RPMI8226 (cell line): Measurements from ENCODE around the gene EXOSC1.
"Not testable (repeated sequence)": the region's sequence is repeated elsewhere in the genome, so short reads cannot be mapped to it uniquely, and the experiment has no call there.

Experiments
- DNase-seq: peaks from one replicate; pipeline ENCODE4 v3.0.0-alpha.2; 2015

The EXOSC1 gene

GRCh38 chr10:97456686-97457065, 10.9 kb upstream of the EXOSC1 start:
- no peak for DNase-seq

GRCh38 chr10:97456034-97456685, 10.4 kb upstream of the EXOSC1 start:
- no peak for DNase-seq

- no peak for DNase-seq
Measured at GRCh38 chr10:97454330-97455036, 8.7 kb upstream of the EXOSC1 start.

DNA sequence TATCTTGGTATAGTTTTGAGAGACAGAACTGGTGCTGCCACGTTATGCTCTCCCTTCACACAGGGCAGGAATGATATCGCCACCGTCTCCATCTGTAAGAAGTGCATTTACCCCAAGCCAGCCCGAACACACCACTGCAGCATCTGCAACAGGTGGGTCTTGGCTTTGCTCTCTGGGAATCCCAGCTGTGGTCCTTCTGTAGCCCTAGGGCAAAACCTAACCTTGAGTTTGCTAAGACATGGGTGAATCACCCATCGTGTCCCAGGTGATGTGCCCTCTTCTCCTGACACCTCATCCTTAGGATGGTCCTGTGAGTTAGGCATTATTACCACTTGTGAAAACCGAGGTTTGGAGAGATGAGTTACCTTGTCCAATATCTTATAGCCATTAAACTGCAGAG, 6.5 kb upstream of the EXOSC1 start:
- no peak for DNase-seq

- DNase-seq = no peak
Measured at GRCh38 chr10:97451605-97452004, 5.8 kb upstream of the EXOSC1 start.

- DNase-seq = no peak
Measured at GRCh38 chr10:97450828-97451227, 5.0 kb upstream of the EXOSC1 start.

DNA sequence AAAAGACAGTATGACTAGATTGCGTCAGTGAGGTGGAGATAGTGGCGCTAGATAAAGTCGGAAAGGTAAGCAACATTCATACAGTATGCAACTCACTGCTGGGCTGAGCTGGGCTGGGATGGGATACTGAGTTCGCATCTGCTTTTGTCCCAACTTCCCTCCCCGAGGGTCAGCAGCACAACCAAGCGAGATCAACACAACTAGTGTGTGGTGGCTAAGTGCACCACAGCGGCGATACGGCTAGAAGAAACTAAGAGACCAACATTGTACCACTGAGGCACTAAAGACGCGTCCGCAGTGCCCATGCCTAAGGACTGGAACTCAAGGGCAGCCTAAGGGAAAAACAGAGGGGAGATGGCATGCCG, 467 bp downstream of the EXOSC1 start:
- no peak for DNase-seq

DNA sequence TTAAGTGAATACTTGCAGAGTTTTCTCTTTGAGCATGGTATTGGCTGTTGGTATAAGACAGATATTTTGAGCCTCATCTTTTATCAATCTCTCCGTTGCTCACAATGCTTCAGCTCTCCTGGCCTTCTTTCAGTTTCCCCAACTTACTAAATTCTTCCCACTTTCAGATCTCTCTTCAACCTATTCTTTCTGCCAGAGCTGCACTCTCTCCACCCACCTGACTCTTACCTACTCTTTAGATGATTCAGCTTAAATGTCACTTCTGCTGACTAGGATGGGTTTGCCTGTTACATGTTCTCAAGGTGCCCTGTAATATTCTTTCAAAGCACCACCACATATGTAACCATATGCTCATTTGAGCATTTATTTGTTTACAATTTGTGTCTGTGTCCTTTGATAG, 1.6 kb downstream of the EXOSC1 start:
- peak; percentile 70 for DNase-seq

DNA sequence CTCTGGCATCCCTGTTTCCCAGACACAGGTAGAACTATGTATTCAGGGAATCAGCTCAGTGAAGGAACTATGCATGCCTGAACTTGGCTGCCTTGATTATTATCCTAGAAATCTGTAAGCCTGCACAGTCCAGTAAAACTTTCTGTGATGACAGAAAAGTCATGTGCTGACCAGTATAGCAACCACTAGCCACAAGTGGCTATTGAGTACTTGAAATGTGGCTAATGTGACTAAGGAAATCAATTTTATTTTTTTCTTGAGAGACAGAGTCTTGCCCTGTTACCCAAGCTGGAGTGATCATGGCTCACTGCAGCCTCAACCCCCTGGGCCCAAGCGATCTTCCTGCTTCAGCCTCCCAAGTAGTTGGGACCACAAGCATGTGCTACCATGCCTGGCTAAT, 3.5 kb downstream of the EXOSC1 start:
- no peak for DNase-seq

GRCh38 chr10:97435211-97435610, 10.6 kb downstream of the EXOSC1 start:
- DNase-seq = no peak

GRCh38 chr10:97434557-97434956, 11.2 kb downstream of the EXOSC1 start:
- DNase-seq = no peak

DNA sequence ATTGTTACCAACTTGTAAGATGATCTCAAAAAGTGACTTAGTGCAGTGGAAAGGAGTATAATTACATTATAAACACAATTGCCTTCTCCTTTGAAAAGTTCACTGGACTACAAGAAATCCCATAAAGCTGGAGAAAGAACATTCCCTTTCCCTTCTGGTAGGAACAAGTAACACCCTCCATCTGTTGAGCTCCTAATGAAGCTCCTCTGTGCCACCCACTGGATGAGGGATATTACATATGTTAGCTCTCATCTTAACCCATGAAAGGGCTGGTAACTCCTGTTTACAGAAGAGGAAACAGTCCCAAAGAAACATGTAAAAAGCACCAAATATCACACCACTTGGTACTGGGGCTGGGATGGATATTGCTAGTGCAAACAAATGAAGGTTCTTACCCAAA, 11.8 kb downstream of the EXOSC1 start:
- DNase-seq = no peak

DNA sequence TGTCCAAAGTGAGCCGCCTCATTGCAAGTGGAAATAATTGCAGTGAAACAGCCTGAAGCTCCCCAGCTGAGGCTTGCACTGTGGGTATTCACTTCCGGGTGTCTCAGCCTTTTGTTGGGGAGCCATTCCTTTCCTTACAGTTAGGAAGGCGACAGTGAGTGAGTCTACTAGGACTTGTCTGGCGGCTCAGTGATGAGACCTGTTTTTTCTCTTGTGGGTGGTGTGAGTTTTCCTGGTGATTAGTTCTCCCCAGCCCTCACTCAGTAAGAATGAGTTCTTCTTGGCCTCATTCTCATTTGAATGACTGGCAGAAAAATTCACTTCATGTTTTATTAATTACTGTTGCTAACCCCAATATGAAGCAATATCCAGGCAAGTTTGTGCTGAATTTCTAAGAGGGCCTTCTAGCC, 17.2 kb downstream of the EXOSC1 start:
- peak; percentile 13 for DNase-seq

DNA sequence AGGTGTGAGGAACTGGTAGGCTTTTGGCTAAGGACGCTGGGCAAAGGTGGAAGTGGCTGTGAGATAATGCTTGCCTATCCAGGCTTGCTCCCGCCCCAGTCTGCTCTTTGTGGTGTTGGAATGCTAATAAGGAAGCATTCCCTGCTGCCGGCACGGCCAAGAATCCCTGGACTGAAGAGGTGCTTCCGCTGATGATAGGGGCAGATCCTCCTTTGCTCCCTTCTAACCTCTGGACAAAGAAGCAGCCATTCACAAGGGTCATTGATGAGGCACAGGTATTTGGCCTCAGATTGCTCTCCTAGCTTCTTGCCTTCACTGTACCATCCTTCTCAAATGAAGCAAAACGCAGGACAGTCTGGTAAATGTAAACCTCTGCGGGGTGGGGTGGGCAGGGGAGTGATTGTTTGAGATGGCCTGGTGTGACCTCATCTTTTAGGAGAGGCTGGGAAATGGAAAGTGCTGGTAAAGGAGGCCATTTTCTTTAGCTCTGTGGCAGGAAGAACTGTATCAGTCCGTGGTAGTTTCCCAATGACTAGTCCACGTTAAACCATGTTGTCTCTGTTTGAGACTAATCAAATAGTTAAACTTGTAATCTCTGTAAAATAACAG, 18.1 kb downstream of the EXOSC1 start:
- DNase-seq = no peak

DNA sequence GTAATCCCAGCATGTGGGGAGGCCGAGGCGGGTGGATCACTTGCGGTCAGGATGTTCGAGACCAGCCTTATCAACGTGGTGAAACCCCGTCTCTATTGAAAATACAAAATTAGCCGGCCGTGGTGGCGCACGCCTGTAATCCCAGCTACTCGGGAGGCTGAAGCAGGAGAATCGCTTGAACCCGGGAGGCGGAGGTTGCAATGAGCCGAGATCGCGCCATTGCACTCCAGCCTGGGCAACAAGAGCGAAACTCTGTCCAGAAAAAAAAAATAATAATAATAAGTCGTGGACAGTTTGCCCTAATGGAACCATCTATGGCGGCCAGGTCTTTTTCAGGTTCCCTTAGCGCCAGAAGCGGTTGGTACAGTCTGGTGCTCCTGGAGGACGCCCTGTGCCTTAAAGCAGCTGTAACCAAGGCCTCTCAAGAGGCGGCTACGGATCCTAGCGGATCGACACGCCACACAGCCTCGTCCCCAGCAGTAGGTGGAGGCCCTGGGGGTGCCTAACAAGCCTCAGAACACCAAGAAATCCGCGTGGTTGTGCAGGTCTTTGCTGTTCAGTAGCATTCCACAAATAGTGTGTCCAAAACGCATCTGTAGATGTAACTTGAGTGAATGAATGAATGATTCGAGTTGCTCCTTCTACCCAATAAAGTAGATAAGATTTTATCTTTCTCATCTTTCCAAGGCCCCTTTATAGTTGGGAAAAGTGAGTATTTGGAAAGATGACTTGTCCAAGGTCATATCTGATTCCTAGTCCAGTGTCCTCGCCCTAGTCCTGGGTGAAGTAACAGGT, 18.8 kb downstream of the EXOSC1 start:
- peak; percentile 19 for DNase-seq

DNA sequence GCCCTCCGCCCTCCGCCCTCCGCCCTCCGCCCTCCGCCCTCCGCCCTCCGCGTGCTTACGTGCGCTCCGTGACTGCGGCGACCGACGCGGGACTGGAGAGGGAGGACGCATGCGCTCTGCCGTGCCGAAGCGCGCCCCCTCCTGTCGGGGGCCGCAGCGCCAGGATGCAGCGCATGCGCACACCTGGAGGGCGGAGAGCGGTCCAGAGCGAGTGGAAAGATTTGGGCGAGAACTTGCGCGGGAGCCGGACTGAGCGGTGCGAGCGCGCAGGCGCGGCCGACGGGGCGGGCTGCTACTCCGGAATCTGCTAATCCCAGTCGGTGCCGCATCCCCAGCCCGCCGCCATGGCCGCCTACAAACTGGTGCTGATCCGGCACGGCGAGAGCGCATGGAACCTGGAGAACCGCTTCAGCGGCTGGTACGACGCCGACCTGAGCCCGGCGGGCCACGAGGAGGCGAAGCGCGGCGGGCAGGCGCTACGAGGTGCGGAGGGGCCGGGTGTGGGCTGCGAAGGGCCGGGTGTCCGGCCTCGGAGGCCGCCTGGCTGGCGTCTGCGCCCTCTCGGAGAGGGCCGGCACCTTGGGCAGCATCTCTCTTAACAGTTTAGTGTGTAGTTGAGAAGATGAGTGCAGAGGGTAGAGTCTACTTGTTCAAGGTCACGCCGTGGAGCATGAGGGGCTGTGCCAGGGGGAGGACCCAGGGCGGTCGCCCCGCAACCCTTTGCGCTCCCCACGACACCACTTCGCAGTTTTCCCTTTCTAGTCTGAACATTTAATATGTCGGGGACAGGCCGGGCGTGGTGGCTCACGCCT, 19.6 kb downstream of the EXOSC1 start, which contains the start of gene PGAM1:
TSS of gene PGAM1 (plus strand) at position 228 of the 812 bp plus-strand sequence. CDS start at position 345, 117 bp downstream.
- peak; percentile 91 for DNase-seq

GRCh38 chr10:97423757-97424098, 22.1 kb downstream of the EXOSC1 start:
- not testable (repeated sequence) for DNase-seq

DNA sequence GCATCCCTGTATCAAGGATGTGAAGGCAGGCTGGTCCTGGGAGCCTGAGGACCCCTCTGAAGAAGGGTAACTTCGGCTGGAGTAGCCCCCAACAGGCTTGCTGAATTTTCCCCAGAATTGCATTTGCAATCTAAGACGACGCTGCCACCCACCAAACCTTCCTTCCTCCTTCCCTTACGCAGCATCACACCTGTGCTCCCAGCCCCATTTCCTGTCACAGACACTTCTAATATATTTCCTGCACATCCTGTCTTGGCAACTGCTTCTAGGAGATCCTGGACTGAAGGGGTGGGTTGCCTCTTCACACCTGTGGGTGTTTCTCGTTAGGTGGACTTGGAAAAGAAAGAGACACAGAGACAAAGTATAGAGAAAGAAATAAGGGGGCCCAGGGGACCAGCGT, 29.2 kb downstream of the EXOSC1 start:
- no peak for DNase-seq

DNA sequence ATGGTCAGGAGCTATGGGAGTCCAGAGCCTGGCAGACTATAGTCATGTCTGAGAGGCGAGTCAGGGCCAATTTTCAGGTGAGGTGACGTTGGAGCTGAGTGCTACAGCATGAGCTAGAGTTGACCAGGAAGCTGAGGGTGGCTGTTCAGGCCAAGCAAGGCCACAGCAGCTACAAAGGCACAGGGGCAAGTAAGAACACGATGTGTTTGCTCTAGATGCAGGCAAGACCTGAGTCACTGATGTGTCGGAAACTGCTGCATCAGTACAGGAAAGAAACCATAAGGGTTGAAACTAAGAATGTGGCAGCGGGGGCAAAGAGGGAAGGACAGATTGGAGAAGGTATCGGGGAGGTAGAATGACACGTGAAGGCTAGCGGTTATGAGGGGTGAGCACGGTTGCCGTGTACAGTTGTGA, 32.9 kb downstream of the EXOSC1 start:
- no peak for DNase-seq

DNA sequence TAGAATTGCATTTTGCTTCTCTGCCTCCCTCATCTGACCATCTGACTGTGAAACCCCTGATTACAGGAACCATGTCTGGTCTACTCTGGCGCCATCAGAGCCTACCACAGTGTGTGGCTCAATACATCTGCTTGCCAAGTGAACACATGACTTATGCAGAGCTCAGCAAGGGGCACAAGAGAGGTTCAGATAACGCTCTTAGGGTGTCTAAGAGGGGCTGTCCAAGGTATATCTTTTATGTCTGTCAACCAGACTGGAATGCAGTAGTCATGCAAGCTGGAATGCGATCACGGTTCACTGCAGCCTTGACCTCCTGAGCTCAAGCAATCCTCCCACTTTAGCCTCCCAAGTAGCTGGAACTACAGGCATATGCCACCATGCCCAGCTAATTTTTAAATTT, 34.4 kb downstream of the EXOSC1 start:
- DNase-seq = no peak

DNA sequence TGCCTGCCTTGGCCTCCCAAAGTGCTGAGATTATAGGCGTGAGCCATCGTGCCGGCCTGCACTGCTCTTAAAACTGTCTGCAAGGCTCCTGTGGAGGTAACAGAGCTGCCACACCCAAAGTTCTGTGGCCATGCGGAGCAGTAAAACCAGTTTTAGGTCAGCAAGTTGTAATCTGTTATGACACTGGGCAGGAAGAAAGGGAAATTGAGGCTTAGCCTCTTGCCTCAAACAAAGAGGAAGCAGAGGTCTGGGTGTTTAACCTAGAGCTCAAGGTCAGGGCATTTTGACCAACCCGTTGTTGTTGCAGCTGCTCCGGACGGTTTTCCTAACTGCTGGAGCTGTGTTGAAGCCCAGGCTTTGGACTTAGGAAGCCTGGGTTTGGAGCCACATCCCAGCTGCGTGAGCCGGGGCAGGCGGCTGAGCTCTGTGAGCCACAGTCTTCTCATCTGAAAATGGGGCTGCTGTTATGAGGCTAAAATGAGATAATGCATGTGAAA, 37.3 kb downstream of the EXOSC1 start:
- no peak for DNase-seq

- no peak for DNase-seq
Measured at GRCh38 chr10:97407952-97408248, 37.9 kb downstream of the EXOSC1 start.
